Activated naive CD8-positive, alpha-beta T cell treated with anti-CD3 and anti-CD28 coated beads, Interleukin-2, amount 50 U/mL, for 24 hours (primary cell): Measurements from ENCODE around the gene CNOT8.
"Not testable (repeated sequence)": the region's sequence is repeated elsewhere in the genome, so short reads cannot be mapped to it uniquely, and the experiment has no call there.

Experiments
- ATAC-seq: fragments of 150-1000 bp; cut with Tn5 transposase; one replicate; pipeline ENCODE4 v1.10.0; 2021
- DNase-seq: peaks from one replicate; pipeline ENCODE4 v3.0.0; 2021
- H3K27ac Mint-ChIP-seq: one replicate; pipeline ENCODE4 v1.8.0; 2021; ENCODE audit warnings: mild to moderate bottlenecking, mixed read lengths
- H3K27me3 Mint-ChIP-seq: one replicate; pipeline ENCODE4 v1.8.0; 2021; ENCODE audit warnings: mixed read lengths
- H3K36me3 Mint-ChIP-seq: one replicate; pipeline ENCODE4 v1.8.0; 2021; ENCODE audit warnings: low read depth, mixed read lengths
- H3K4me1 Mint-ChIP-seq: one replicate; pipeline ENCODE4 v1.8.0; 2021; ENCODE audit warnings: mixed read lengths
- H3K4me3 Mint-ChIP-seq: one replicate; pipeline ENCODE4 v1.8.0; 2021; ENCODE audit warnings: mild to moderate bottlenecking, moderate library complexity, mixed read lengths
- H3K9me3 Mint-ChIP-seq: one replicate; pipeline ENCODE4 v1.8.0; 2021; ENCODE audit warnings: mixed read lengths

CNOT8 gene

DNA sequence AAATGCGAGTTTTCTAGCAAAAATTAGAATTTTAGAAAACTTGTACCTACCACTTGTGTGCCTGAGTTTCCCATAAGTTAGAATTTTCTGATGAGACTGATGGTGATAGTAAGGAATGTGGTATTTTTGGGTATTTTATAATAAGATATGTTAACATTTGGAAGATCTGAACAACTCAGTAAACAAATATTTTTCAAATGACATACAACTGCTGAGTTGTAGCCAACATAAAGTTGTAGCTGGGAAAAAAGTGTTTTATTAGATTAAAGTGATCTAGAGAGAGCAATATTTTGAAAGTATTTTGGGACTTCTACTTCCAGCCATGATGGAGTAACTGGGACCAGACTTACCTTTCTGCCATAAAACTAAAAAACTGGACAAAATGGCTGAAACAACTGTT, 41.6 kb downstream of the CNOT8 start:
- peaks cover 77% of the 10 kb centered on the region for H3K36me3 Mint-ChIP-seq

DNA sequence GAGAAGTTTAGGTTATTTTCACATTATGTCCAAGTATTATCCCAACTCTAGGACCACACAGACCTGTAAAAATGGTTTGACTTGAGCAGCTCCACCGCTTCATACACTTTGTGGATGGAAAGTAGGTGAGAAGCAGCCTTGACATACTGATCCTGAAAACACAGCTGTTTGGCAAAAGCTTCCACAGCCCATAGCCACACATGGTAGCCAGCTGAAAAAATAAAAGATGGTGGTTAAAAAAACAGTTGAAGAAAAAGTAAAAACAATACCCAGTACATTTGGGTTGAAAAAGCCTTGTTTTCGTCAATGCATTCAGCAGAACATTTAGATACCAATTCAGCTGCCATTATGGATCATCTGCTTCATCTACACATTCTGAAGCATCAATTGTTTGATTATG, 42.8 kb downstream of the CNOT8 start:
- ATAC-seq (no peak), DNase-seq (no peak)
- H3K4me1 Mint-ChIP-seq, result no peaks in the 10 kb centered on the region
- no peaks in the 10 kb centered on the region for H3K27me3 Mint-ChIP-seq
- no peak overlapping the region for H3K27ac Mint-ChIP-seq
- no peaks in the 10 kb centered on the region for H3K9me3 Mint-ChIP-seq
- H3K4me3 Mint-ChIP-seq, result no peak overlapping the region
- H3K36me3 Mint-ChIP-seq, result peaks cover 67% of the 10 kb centered on the region

More for the DNA sequence above, 41.6 kb downstream of the CNOT8 start:
- H3K4me1 Mint-ChIP-seq, result no peaks in the 10 kb centered on the region
- no peak for ATAC-seq
- DNase-seq, result no peak
- no peaks in the 10 kb centered on the region for H3K9me3 Mint-ChIP-seq
- H3K27ac Mint-ChIP-seq, result no peak overlapping the region
- no peaks in the 10 kb centered on the region for H3K27me3 Mint-ChIP-seq
- H3K4me3 Mint-ChIP-seq, result no peak overlapping the region

DNA sequence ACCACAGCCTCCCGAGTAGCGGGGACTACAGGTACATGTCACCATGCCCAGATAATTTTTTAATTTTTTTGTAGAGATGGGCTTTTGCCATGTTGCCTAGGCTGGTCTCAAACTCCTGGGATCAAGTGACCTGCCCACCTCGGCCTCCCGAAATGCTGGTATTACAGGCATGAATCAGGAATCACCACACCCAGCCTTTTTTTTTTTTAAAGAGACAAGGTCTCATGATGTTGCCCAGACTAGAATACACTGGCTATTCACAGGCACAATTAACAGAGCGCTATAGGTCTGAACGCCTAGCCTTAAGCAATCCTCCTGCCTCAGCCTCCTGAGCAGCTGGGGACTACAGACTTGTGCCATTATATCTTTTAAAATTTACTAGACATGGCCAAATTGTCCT, 43.5 kb downstream of the CNOT8 start:
- Mint-ChIP-seq H3K36me3 (peaks cover 67% of the 10 kb centered on the region), H3K27me3 (no peaks in the 10 kb centered on the region), H3K27ac (no peak overlapping the region), H3K4me3 (no peak overlapping the region), H3K9me3 (no peaks in the 10 kb centered on the region), H3K4me1 (no peaks in the 10 kb centered on the region)
- no peak for DNase-seq
- ATAC-seq, result no peak

DNA sequence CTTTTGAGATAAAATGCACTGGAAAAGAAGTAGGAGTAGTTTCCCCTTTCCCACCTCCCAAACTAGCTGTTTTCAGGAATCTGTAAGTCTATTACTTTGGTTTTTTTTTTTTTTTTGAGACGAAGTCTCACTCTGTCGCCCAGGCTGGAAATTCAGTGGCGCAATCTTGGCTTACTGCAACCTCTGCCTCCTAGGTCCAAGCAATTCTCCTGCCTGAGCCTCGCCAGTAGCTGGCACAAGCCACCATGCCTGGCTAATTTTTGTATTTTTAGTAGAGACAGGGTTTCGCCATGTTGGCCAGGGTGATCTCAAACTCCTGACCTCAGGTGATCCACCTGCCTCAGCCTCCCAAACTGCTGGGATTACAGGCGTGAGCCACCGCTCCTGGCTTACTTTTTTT, 47.2 kb downstream of the CNOT8 start:
- peaks cover 62% of the 10 kb centered on the region for H3K36me3 Mint-ChIP-seq
- not testable (repeated sequence) for ATAC-seq, H3K27ac Mint-ChIP-seq, DNase-seq, H3K4me3 Mint-ChIP-seq, H3K27me3 Mint-ChIP-seq, H3K4me1 Mint-ChIP-seq, H3K9me3 Mint-ChIP-seq

DNA sequence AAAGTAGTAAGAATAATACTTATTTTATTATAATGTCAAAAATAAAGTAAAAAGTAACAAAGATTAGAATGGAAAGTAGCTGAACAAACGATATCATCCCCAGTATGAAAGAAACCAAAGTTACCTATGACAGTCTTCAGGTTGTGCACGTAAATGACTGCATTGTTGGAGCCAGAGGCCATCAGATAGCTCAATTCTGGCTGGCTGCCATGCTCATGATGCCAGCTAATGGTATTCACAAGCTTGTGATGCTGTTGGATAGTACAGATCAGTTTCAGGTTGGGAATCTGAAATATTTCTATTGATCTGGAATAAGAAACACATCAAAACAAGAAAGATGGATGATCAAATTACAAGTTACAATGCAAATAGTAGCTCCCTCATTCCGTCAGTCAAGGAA, 58.4 kb downstream of the CNOT8 start:
- Mint-ChIP-seq H3K9me3 (no peaks in the 10 kb centered on the region), H3K27me3 (no peaks in the 10 kb centered on the region), H3K36me3 (peaks cover 61% of the 10 kb centered on the region), H3K27ac (no peak overlapping the region), H3K4me1 (no peaks in the 10 kb centered on the region), H3K4me3 (no peak overlapping the region)
- ATAC-seq (no peak), DNase-seq (no peak)

DNA sequence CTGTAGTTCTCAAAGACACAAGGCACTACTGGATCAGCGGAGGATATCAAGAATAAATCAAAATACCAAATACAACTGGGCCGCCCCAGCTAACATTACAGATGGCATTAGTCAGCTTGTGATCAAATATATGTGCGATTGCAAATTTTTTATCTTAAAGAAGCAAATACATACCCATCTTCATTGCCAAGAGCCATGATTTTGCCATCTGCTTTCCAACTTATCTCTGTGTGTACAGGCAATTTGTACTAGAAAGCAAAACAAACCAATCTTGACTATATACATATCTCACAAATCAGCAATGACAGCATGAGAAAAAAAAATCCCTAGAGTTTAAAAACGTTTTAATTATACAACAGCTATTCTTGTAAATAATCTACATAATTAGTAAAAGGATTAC, 59.3 kb downstream of the CNOT8 start:
- ATAC-seq (no peak), DNase-seq (no peak)
- no peak overlapping the region for H3K4me3 Mint-ChIP-seq
- no peak overlapping the region for H3K27ac Mint-ChIP-seq
- peaks cover 54% of the 10 kb centered on the region for H3K36me3 Mint-ChIP-seq
- H3K9me3 Mint-ChIP-seq, result no peaks in the 10 kb centered on the region
- H3K27me3 Mint-ChIP-seq, result no peaks in the 10 kb centered on the region
- H3K4me1 Mint-ChIP-seq, result no peaks in the 10 kb centered on the region

DNA sequence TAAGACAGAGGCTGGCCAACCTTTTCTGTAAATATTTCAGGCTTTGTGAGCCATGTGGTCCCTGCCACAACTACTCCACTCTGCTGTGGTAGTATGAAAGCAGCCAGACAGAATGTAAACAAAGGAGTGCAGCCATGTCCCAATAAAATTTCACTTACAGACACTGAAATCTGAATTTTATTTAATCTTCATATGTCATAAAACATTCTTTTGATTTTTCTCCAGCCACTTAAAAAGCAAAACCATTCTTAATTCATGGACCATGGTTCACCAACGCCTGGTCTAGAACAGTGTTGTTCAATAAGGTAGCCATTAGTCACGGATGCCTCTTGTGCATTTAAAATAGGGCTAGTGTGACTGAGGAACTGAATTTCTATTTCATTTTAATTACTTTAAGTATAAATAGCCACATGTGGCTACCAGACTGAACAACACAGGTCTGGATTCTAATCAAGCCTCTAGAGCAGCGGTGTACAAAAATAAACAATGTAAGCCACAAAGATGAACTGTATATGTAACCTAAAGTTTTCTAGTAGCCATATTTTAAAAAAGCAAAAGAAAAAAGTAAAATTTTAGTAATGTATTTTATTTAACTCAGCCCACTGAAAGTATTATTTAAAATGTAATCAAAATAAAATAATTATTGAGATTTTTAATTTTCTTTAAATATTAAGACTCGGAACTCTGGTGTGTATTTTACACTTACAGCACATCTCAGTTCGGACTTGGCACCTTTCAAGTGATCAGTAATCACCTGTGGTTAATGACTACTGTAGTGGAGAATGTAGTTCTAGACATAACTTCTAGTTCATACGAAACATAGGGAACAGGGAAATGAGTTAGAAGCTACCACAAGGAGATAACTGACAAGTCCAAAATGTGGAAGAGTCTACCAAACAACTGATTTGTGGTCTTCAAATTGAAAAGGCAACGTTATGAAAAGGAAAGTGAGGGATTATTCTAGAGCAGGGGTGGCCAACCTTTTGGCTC, 65.3 kb downstream of the CNOT8 start:
- H3K9me3 Mint-ChIP-seq, result no peaks in the 10 kb centered on the region
- H3K4me1 Mint-ChIP-seq, result no peaks in the 10 kb centered on the region
- H3K36me3 Mint-ChIP-seq, result peaks cover 57% of the 10 kb centered on the region
- no peaks in the 10 kb centered on the region for H3K27me3 Mint-ChIP-seq
- no peak for DNase-seq
- H3K27ac Mint-ChIP-seq, result no peak overlapping the region
- H3K4me3 Mint-ChIP-seq, result no peak overlapping the region
- no peak for ATAC-seq
